A673 (cell line): ENCODE data around the gene MAPK8IP3. TPM values are rescaled to one million over a fixed set of nuclear protein-coding genes. Genes with fewer than 3 reads are reported as not detected.

Source experiments
- BruUV-seq: library from RNA; stranded (reverse); fragments of 400-500 nt; replicated peaks from 2 replicates; lab custom pipeline; 2021; lab: Mats Ljungman, UMichigan
- CTCF ChIA-PET: fragments of 300-600 bp; sonication (Branson Sonifier 250); formaldehyde crosslinking; loops from one replicate; lab custom pipeline; 2022; ENCODE audit warnings: antibody characterized with exemption; lab: Charles Lee
- POLR2A ChIA-PET: fragments of 300-600 bp; sonication (Branson Sonifier 250); formaldehyde crosslinking; loops from one replicate; lab custom pipeline; 2022; ENCODE audit warnings: antibody characterized with exemption; ENCODE audit not compliant: low non-redundant PET; lab: Charles Lee
- DNase-seq: peaks from one replicate; pipeline ENCODE4 v3.0.0-alpha.2; 2015; ENCODE audit warnings: low spot score
- H3K27ac ChIP-seq: fragments of 200-600 bp; sonication (generic); 2 replicates; pipeline ENCODE4 v1.5.1; 2016; ENCODE audit warnings: mixed run types, low read depth, mild to moderate bottlenecking, mixed read lengths, antibody characterized with exemption, low read length; ENCODE audit not compliant: poor library complexity, severe bottlenecking
- H3K27me3 ChIP-seq: fragments of 200-600 bp; sonication (generic); replicated peaks from 2 replicates; pipeline ENCODE4 v1.6.1; 2017; ENCODE audit warnings: mixed run types, low read depth, mild to moderate bottlenecking, mixed read lengths, antibody characterized with exemption, low read length; ENCODE audit not compliant: insufficient read depth, poor library complexity
- H3K36me3 ChIP-seq: fragments of 200-600 bp; sonication (generic); 2 replicates; pipeline ENCODE4 v1.6.1; 2016; ENCODE audit warnings: mixed run types, mild to moderate bottlenecking, mixed read lengths, antibody characterized with exemption, low read length; ENCODE audit not compliant: insufficient read depth, poor library complexity, severe bottlenecking
- H3K4me1 ChIP-seq: fragments of 200-600 bp; sonication (generic); 2 replicates; pipeline ENCODE4 v1.6.1; 2017; ENCODE audit warnings: mixed run types, mild to moderate bottlenecking, mixed read lengths, antibody characterized with exemption, low read length; ENCODE audit not compliant: insufficient read depth, poor library complexity, severe bottlenecking
- H3K4me3 ChIP-seq: fragments of 200-600 bp; sonication (generic); 2 replicates; pipeline ENCODE4 v1.5.1; 2016; ENCODE audit warnings: low read depth, mixed run types, mild to moderate bottlenecking, mixed read lengths, low read length; ENCODE audit not compliant: poor library complexity, severe bottlenecking
- H3K9me3 ChIP-seq: fragments of 200-600 bp; sonication (generic); 2 replicates; pipeline ENCODE4 v1.6.1; 2016; ENCODE audit warnings: mixed run types, low read depth, mild to moderate bottlenecking, mixed read lengths, antibody characterized with exemption, low read length; ENCODE audit not compliant: poor library complexity, severe bottlenecking
- CTCF ChIP-seq: fragments of 300-800, 200-600 bp; sonication (generic); conservative IDR thresholded peaks from 2 replicates; pipeline ENCODE4 v1.5.1; 2017; ENCODE audit warnings: low read depth, mild to moderate bottlenecking, antibody characterized with exemption, low read length, moderate library complexity, mixed read lengths
- EZH2 ChIP-seq: fragments of 200-600 bp; sonication (generic); IDR thresholded peaks from 2 replicates; pipeline ENCODE4 v1.6.1; 2017; ENCODE audit warnings: borderline replicate concordance, low read depth, mild to moderate bottlenecking, mixed read lengths, antibody characterized with exemption, low read length; ENCODE audit not compliant: poor library complexity, severe bottlenecking
- intact Hi-C: fragments of 100-400 bp; cut with micrococcal nuclease; formaldehyde crosslinking; loops from one replicate; pipeline ENCODE4 v1.10.0; 2022; ENCODE audit not compliant: unreplicated experiment
- total RNA-seq: library from RNA; stranded (reverse); gene quantifications from 2 replicates; pipeline ENCODE4 v1.2.3, GENCODE V29; 2021

MAPK8IP3 gene
- total RNA-seq, 1 experiment from 2014 or later: 69.2 TPM

GRCh38 chr16:1673424-1674151, 32.4 kb upstream of the MAPK8IP3 start:
- peaks cover 50% of the 10 kb centered on the region for H3K36me3 ChIP-seq
- H3K27me3 ChIP-seq: no peaks in the 10 kb centered on the region
- H3K4me3 ChIP-seq: no peak overlapping the region
- no TSS peak for BruUV-seq
- H3K9me3 ChIP-seq: no peaks in the 10 kb centered on the region
- H3K4me1 ChIP-seq: peaks cover 4% of the 10 kb centered on the region
- CTCF ChIA-PET: no interaction called here
- H3K27ac ChIP-seq: no peak overlapping the region
- POLR2A ChIA-PET: no interaction called here
- intact Hi-C loops: no loop called here
- DNase-seq: no peak
- no peak for TF ChIP-seq CTCF
- no peak for TF ChIP-seq EZH2

DNA sequence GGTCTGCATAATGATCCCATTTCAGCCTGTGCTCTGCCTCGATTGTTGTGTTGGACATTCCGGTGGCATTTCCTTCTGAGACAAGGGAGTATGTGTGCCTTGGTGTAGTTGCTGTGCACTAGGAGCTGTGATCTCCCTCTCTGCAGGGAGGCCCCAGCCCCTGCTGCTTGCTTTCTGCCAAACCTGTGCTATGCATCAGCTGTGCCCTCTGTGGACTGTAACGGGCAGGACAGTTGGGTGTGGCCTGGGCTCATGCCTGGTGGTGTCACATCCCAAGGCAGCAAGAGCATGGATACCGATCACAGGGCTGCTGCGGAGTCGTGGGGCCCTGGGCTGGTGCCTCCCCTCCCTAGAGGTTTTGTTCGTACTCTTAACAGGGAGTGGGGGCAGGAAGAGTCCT, 31.7 kb upstream of the MAPK8IP3 start:
- Histone ChIP-seq H3K36me3 (peaks cover 43% of the 10 kb centered on the region), H3K4me1 (peaks cover 8% of the 10 kb centered on the region), H3K27ac (no peak overlapping the region), H3K4me3 (no peak overlapping the region), H3K9me3 (no peaks in the 10 kb centered on the region), H3K27me3 (no peaks in the 10 kb centered on the region)
- TF ChIP-seq EZH2: no peak
- no peak for TF ChIP-seq CTCF
- POLR2A ChIA-PET: interaction anchor here (0.6 kb wide), 1 partner anchor 634 kb away, joined by 11 read pairs; no protein-coding TSS in a partner anchor
- intact Hi-C loops: no loop called here
- no peak for DNase-seq
- no TSS peak for BruUV-seq
- CTCF ChIA-PET: no interaction called here

GRCh38 chr16:1674751-1675664, 31.0 kb upstream of the MAPK8IP3 start:
- peaks cover 14% of the 10 kb centered on the region for H3K4me1 ChIP-seq
- no TSS peak for BruUV-seq
- no peak overlapping the region for H3K4me3 ChIP-seq
- no peaks in the 10 kb centered on the region for H3K27me3 ChIP-seq
- H3K9me3 ChIP-seq: no peaks in the 10 kb centered on the region
- intact Hi-C loops: no loop called here
- no peak overlapping the region for H3K27ac ChIP-seq
- peaks cover 40% of the 10 kb centered on the region for H3K36me3 ChIP-seq
- no peak for DNase-seq
- no peak for TF ChIP-seq CTCF
- TF ChIP-seq EZH2: no peak
- ChIA-PET POLR2A (interaction anchor here (0.6 kb wide), 1 partner anchor 634 kb away, joined by 11 read pairs; no protein-coding TSS in a partner anchor), CTCF (no interaction called here)
